IMR-90 (cell line): ENCODE results near the gene PFKP. TPM values are rescaled to one million over a fixed set of nuclear protein-coding genes. Genes with fewer than 3 reads are reported as not detected.

Experiments
- ATAC-seq: fragments of 200-7000 bp; cut with Tn5 transposase; 2 replicates; pipeline ENCODE4 v1.9.1; 2020; ENCODE audit warnings: low read depth, mild to moderate bottlenecking, moderate library complexity
- BruUV-seq: library from RNA; stranded (reverse); fragments of 400-500 nt; replicated peaks from 2 replicates; lab custom pipeline; 2021; lab: Mats Ljungman, UMichigan
- CTCF ChIA-PET: fragments of 300-600 bp; formaldehyde crosslinking; extraction: SDS; loops from one replicate; lab custom pipeline; 2021; ENCODE audit warnings: antibody characterized with exemption; lab: Yijun Ruan, JAX
- POLR2A ChIA-PET: fragments of 300-600 bp; sonication (Branson Sonifier 250); formaldehyde crosslinking; loops from one replicate; lab custom pipeline; 2022; ENCODE audit warnings: antibody characterized with exemption; ENCODE audit not compliant: unreplicated experiment; lab: Charles Lee
- DNase-seq: peaks from one replicate; pipeline ENCODE4 v3.0.0; 2013
- H2AFZ ChIP-seq: replicated peaks from 2 replicates; pipeline ENCODE3; 2013; ENCODE audit warnings: low read length, mild to moderate bottlenecking; ENCODE audit not compliant: poor library complexity
- H2AK5ac ChIP-seq: 2 replicates; pipeline ENCODE4 v1.6.1; 2013; ENCODE audit warnings: low read depth, low read length, inconsistent platforms
- H2AK9ac ChIP-seq: replicated peaks from 2 replicates; pipeline ENCODE3; 2013; ENCODE audit warnings: mild to moderate bottlenecking, low read depth, low read length, moderate library complexity; ENCODE audit not compliant: poor library complexity
- H2BK120ac ChIP-seq: 2 replicates; pipeline ENCODE4 v1.6.1; 2013; ENCODE audit warnings: low read depth, low read length, inconsistent platforms
- H2BK15ac ChIP-seq: 3 replicates; pipeline ENCODE4 v1.6.1; 2013; ENCODE audit warnings: low read depth, low read length, inconsistent platforms
- H2BK20ac ChIP-seq: 2 replicates; pipeline ENCODE4 v1.6.1; 2013; ENCODE audit warnings: low read depth, mild to moderate bottlenecking, inconsistent platforms, low read length, moderate library complexity
- H2BK5ac ChIP-seq: 2 replicates; pipeline ENCODE4 v1.6.1; 2013; ENCODE audit warnings: mild to moderate bottlenecking, low read depth, low read length, inconsistent platforms; ENCODE audit not compliant: poor library complexity, severe bottlenecking
- H3K14ac ChIP-seq: replicated peaks from 2 replicates; pipeline ENCODE4 v1.6.1; 2013; ENCODE audit warnings: low read depth, low read length, inconsistent platforms
- H3K18ac ChIP-seq: 2 replicates; pipeline ENCODE4 v1.6.1; 2013; ENCODE audit warnings: low read depth, low read length, control low read depth
- H3K23ac ChIP-seq: 2 replicates; pipeline ENCODE4 v1.6.1; 2013; ENCODE audit warnings: low read depth, low read length, inconsistent platforms
- H3K27ac ChIP-seq: 2 replicates; pipeline ENCODE4 v1.5.1; 2013; ENCODE audit warnings: mild to moderate bottlenecking, control low read depth, low read length; ENCODE audit not compliant: insufficient read depth
- H3K27me3 ChIP-seq: 2 replicates; pipeline ENCODE4 v1.6.1; 2013; ENCODE audit warnings: low read length; ENCODE audit not compliant: control insufficient read depth, insufficient read depth
- H3K36me3 ChIP-seq: 2 replicates; pipeline ENCODE4 v1.6.1; 2013; ENCODE audit warnings: low read length, mixed read lengths; ENCODE audit not compliant: control insufficient read depth, insufficient read depth
- H3K4ac ChIP-seq: 2 replicates; pipeline ENCODE4 v1.6.1; 2013; ENCODE audit warnings: low read depth, low read length, inconsistent platforms
- H3K4me1 ChIP-seq: 2 replicates; pipeline ENCODE4 v1.6.1; 2013; ENCODE audit warnings: low read length, mixed read lengths; ENCODE audit not compliant: control insufficient read depth, insufficient read depth
- H3K4me2 ChIP-seq: 2 replicates; pipeline ENCODE4 v1.6.1; 2013; ENCODE audit warnings: low read depth, mild to moderate bottlenecking, control low read depth, low read length, moderate library complexity
- H3K4me3 ChIP-seq: 2 replicates; pipeline ENCODE4 v1.5.1; 2013; ENCODE audit warnings: low read depth, mild to moderate bottlenecking, control low read depth, low read length, moderate library complexity; ENCODE audit not compliant: insufficient read depth
- H3K56ac ChIP-seq: 2 replicates; pipeline ENCODE4 v1.6.1; 2013; ENCODE audit warnings: low read length, inconsistent platforms; ENCODE audit not compliant: insufficient read depth; ENCODE audit errors: extremely low read depth
- H3K79me1 ChIP-seq, 2 experiments: 2 replicates each; pipeline ENCODE4 v1.6.1; 2013; ENCODE audit warnings: low read length in 2 of 2, inconsistent platforms in 1 of 2, low read depth in 1 of 2
- H3K9ac ChIP-seq: 2 replicates; pipeline ENCODE4 v1.6.1; 2013; ENCODE audit warnings: low read depth, low read length, control low read depth
- H3K9me1 ChIP-seq: 2 replicates; pipeline ENCODE4 v1.6.1; 2013; ENCODE audit warnings: low read length, inconsistent platforms; ENCODE audit not compliant: insufficient read depth
- H3K9me3 ChIP-seq: 2 replicates; pipeline ENCODE4 v1.6.1; 2013; ENCODE audit warnings: low read length; ENCODE audit not compliant: control insufficient read depth, insufficient read depth
- H4K20me1 ChIP-seq: 2 replicates; pipeline ENCODE4 v1.6.1; 2013; ENCODE audit warnings: low read length, inconsistent platforms; ENCODE audit not compliant: insufficient read depth
- H4K5ac ChIP-seq: 2 replicates; pipeline ENCODE4 v1.6.1; 2013; ENCODE audit warnings: mild to moderate bottlenecking, low read depth, low read length, control low read depth
- H4K8ac ChIP-seq, 2 experiments: 2 replicates each; pipeline ENCODE4 v1.6.1; 2013; ENCODE audit warnings: low read depth in 2 of 2, low read length in 2 of 2, control low read depth in 1 of 2, inconsistent platforms in 1 of 2
- H4K91ac ChIP-seq: 2 replicates; pipeline ENCODE4 v1.6.1; 2013; ENCODE audit warnings: low read depth, low read length, inconsistent platforms; ENCODE audit not compliant: insufficient read depth
- BHLHE40 ChIP-seq: fragments of 150-350 bp; IDR thresholded peaks from 2 replicates; pipeline ENCODE4 v1.6.1; 2016; ENCODE audit warnings: mild to moderate bottlenecking, low read depth, low read length
- CEBPB ChIP-seq: IDR thresholded peaks from 2 replicates; pipeline ENCODE4 v1.6.1; 2012; ENCODE audit warnings: low read depth, low read length, improper control_type of control experiment
- CHD1 ChIP-seq: IDR thresholded peaks from 2 replicates; pipeline ENCODE4 v1.6.1; 2012; ENCODE audit warnings: low read depth, low read length, improper control_type of control experiment
- MAZ ChIP-seq: IDR thresholded peaks from 2 replicates; pipeline ENCODE4 v1.6.1; 2012; ENCODE audit warnings: low read depth, mild to moderate bottlenecking, low read length, improper control_type of control experiment, moderate library complexity, borderline replicate concordance
- MXI1 ChIP-seq: IDR thresholded peaks from 2 replicates; pipeline ENCODE4 v1.6.1; 2012; ENCODE audit warnings: low read depth, mild to moderate bottlenecking, low read length, moderate library complexity, borderline replicate concordance
- NFE2L2 ChIP-seq: fragments of 150-350 bp; IDR thresholded peaks from 2 replicates; pipeline ENCODE4 v1.6.1; 2016; ENCODE audit warnings: low read depth, mild to moderate bottlenecking, low read length
- POLR2A ChIP-seq: IDR thresholded peaks from 2 replicates; pipeline ENCODE4 v1.6.1; 2012; ENCODE audit warnings: mild to moderate bottlenecking, low read depth, low read length
- RAD21 ChIP-seq: IDR thresholded peaks from 2 replicates; pipeline ENCODE4 v1.6.1; 2012; ENCODE audit warnings: low read length, improper control_type of control experiment
- RCOR1 ChIP-seq: IDR thresholded peaks from 2 replicates; pipeline ENCODE4 v1.6.1; 2012; ENCODE audit warnings: mild to moderate bottlenecking, low read length, improper control_type of control experiment; ENCODE audit not compliant: insufficient replicate concordance
- RFX5 ChIP-seq: IDR thresholded peaks from 2 replicates; pipeline ENCODE4 v1.8.0; 2012; ENCODE audit warnings: low read depth, mild to moderate bottlenecking, low read length, moderate library complexity
- SMC3 ChIP-seq: fragments of 150-350 bp; IDR thresholded peaks from 2 replicates; pipeline ENCODE4 v1.6.1; 2016; ENCODE audit warnings: low read depth, mild to moderate bottlenecking, antibody characterized with exemption, low read length, moderate library complexity
- WGBS, 2 experiments: methylation state at CpG; one replicate each; pipeline versions ENCODE4 v1.1.5 to v1.1.7; 2013; ENCODE audit warnings: missing lambda C conversion rate in 2 of 2; ENCODE audit not compliant: insufficient read length in 1 of 2; ENCODE audit errors: extremely low coverage in 2 of 2; 5-methylcytosine and 5-hydroxymethylcytosine counted together
- dilution Hi-C: fragments of 300-500 bp; cut with HindIII; formaldehyde crosslinking; loops from one replicate; pipeline ENCODE4 v1.14.3; 2018; ENCODE audit warnings: low sequenced_read_pairs; ENCODE audit not compliant: unreplicated experiment
- in situ Hi-C: fragments of 300-500 bp; cut with MboI; formaldehyde crosslinking; loops from 3 replicates; pipeline ENCODE4 v1.14.3; 2019; ENCODE audit warnings: low sequenced_read_pairs, inconsistent platforms, mixed read lengths
- intact Hi-C: fragments of 100-400 bp; cut with micrococcal nuclease; formaldehyde crosslinking; loops from 2 replicates; pipeline ENCODE4 v1.10.0; 2022
- polyA plus RNA-seq, 3 experiments: library from polyadenylated mRNA; depleted of rRNA; stranded (reverse); fragments of >200 nt; gene quantifications; 2 replicates each; pipeline ENCODE4 v1.2.3, GENCODE V29; 2012; ENCODE audit warnings: low replicate concordance in 1 of 3
- total RNA-seq: library from RNA; depleted of rRNA; stranded (reverse); fragments of >200 nt; gene quantifications from 2 replicates; pipeline ENCODE4 v1.2.3, GENCODE V29; 2012
- TF ChIP-seq, protein P1 (sequence below): fragments of 150-350 bp; IDR thresholded peaks from 2 replicates; pipeline ENCODE4 v1.6.1; 2017; ENCODE audit warnings: mild to moderate bottlenecking, antibody characterized with exemption, low read length, low read depth
- TF ChIP-seq, protein P2 (sequence below): fragments of 150-350 bp; IDR thresholded peaks from 2 replicates; pipeline ENCODE4 v1.6.1; 2016; ENCODE audit warnings: low read depth, mild to moderate bottlenecking, low read length, moderate library complexity, borderline replicate concordance
- TF ChIP-seq, protein P3 (sequence below): conservative IDR thresholded peaks from 2 replicates; pipeline ENCODE4 v1.5.1; 2012; ENCODE audit warnings: mild to moderate bottlenecking, low read depth, low read length, improper control_type of control experiment

Gene PFKP
- total and polyA plus RNA-seq, 2 of the 4 experiments (the other 2 are of a cell fraction), result 223 to 294 TPM

DNA sequence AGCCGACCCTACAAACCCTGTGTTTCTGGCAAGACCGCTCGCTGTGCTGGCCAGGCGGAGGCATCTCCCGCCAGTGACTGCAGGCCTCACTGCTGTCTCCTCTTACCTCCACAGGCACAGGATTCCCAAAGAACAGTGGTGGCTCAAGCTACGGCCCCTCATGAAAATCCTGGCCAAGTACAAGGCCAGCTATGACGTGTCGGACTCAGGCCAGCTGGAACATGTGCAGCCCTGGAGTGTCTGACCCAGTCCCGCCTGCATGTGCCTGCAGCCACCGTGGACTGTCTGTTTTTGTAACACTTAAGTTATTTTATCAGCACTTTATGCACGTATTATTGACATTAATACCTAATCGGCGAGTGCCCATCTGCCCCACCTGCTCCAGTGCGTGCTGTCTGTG is 69.0 kb downstream of the PFKP start:
- peaks cover 4% of the 10 kb centered on the region; the same call in 1 of the 2 replicates for H4K20me1 ChIP-seq
- H3K56ac ChIP-seq, result no peak overlapping the region
- ATAC-seq (no peak), DNase-seq (peak; percentile 10)
- no peak overlapping the region for H2AK9ac ChIP-seq
- H2AFZ ChIP-seq, result no peak overlapping the region
- no peak overlapping the region for H2BK15ac ChIP-seq
- no peak overlapping the region for H4K91ac ChIP-seq
- no peak overlapping the region for H2AK5ac ChIP-seq
- H3K9me3 ChIP-seq, result no peaks in the 10 kb centered on the region
- no peak overlapping the region for H3K23ac ChIP-seq
- peaks cover 11% of the 10 kb centered on the region for H3K9me1 ChIP-seq
- in situ Hi-C loops, result no loop called here
- intact Hi-C loops, result no loop called here
- peaks cover 28 to 50% of the 10 kb centered on the region in 2 experiments for H3K79me1 ChIP-seq
- no peak for TF ChIP-seq MAZ
- TF ChIP-seq SMC3, result no peak
- no peak for TF ChIP-seq NFE2L2
- TF ChIP-seq, protein P1, sequence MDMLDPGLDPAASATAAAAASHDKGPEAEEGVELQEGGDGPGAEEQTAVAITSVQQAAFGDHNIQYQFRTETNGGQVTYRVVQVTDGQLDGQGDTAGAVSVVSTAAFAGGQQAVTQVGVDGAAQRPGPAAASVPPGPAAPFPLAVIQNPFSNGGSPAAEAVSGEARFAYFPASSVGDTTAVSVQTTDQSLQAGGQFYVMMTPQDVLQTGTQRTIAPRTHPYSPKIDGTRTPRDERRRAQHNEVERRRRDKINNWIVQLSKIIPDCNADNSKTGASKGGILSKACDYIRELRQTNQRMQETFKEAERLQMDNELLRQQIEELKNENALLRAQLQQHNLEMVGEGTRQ, result no peak
- TF ChIP-seq RCOR1, result no peak
- TF ChIP-seq RFX5, result no peak
- no peak for TF ChIP-seq MXI1
- no peak for TF ChIP-seq CEBPB
- TF ChIP-seq, protein P2, sequence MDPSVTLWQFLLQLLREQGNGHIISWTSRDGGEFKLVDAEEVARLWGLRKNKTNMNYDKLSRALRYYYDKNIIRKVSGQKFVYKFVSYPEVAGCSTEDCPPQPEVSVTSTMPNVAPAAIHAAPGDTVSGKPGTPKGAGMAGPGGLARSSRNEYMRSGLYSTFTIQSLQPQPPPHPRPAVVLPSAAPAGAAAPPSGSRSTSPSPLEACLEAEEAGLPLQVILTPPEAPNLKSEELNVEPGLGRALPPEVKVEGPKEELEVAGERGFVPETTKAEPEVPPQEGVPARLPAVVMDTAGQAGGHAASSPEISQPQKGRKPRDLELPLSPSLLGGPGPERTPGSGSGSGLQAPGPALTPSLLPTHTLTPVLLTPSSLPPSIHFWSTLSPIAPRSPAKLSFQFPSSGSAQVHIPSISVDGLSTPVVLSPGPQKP, result no peak
- TF ChIP-seq POLR2A, result no peak
- no peak for TF ChIP-seq RAD21
- TF ChIP-seq, protein P3, sequence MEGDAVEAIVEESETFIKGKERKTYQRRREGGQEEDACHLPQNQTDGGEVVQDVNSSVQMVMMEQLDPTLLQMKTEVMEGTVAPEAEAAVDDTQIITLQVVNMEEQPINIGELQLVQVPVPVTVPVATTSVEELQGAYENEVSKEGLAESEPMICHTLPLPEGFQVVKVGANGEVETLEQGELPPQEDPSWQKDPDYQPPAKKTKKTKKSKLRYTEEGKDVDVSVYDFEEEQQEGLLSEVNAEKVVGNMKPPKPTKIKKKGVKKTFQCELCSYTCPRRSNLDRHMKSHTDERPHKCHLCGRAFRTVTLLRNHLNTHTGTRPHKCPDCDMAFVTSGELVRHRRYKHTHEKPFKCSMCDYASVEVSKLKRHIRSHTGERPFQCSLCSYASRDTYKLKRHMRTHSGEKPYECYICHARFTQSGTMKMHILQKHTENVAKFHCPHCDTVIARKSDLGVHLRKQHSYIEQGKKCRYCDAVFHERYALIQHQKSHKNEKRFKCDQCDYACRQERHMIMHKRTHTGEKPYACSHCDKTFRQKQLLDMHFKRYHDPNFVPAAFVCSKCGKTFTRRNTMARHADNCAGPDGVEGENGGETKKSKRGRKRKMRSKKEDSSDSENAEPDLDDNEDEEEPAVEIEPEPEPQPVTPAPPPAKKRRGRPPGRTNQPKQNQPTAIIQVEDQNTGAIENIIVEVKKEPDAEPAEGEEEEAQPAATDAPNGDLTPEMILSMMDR, result no peak
- no peak for TF ChIP-seq BHLHE40
- TF ChIP-seq CHD1, result no peak
- H2BK20ac ChIP-seq, result no peak overlapping the region
- no peak overlapping the region for H2BK5ac ChIP-seq
- 92% methylated on average over 6 of the region's 14 CpGs; no CpG with 5 or more reads in 1 of the 2 experiments for WGBS, 2 experiments
- CTCF ChIA-PET, result no interaction called here
- H3K27me3 ChIP-seq, result no peaks in the 10 kb centered on the region
- H3K4me3 ChIP-seq, result no peak overlapping the region
- H3K4me1 ChIP-seq, result no peaks in the 10 kb centered on the region
- no peak overlapping the region for H3K27ac ChIP-seq
- H3K9ac ChIP-seq, result no peak overlapping the region
- dilution Hi-C loops, result no loop called here
- POLR2A ChIA-PET, result no interaction called here
- H3K14ac ChIP-seq, result no peak overlapping the region
- BruUV-seq, result TSS peak; percentile 72
- H3K4me2 ChIP-seq, result no peak overlapping the region
- H3K18ac ChIP-seq, result no peak overlapping the region
- H3K4ac ChIP-seq, result no peak overlapping the region
- H4K8ac ChIP-seq, result no peak overlapping the region
- H4K5ac ChIP-seq, result no peak overlapping the region
- peaks cover 80% of the 10 kb centered on the region for H3K36me3 ChIP-seq
- no peak overlapping the region for H2BK120ac ChIP-seq
